Naive thymus-derived CD4-positive, alpha-beta T cell (primary cell): ENCODE results near the gene HSFX2. TPM values are rescaled to one million over a fixed set of nuclear protein-coding genes. Genes with fewer than 3 reads are reported as not detected.
A peak's percentile ranks its signal among the peaks of the same experiment; 100 is the strongest.

Source experiments
- ATAC-seq: fragments of 150-1000 bp; cut with Tn5 transposase; 2 replicates; pipeline ENCODE4 v1.10.0; 2021; ENCODE audit warnings: mild to moderate bottlenecking, moderate library complexity
- CTCF ChIA-PET: fragments of 350-600 bp; sonication (Branson Sonifier 250); formaldehyde crosslinking; loops from one replicate; lab custom pipeline; 2021; ENCODE audit warnings: antibody characterized with exemption; lab: Charles Lee
- POLR2A ChIA-PET: fragments of 350-600 bp; sonication (Branson Sonifier 250); formaldehyde crosslinking; loops from one replicate; lab custom pipeline; 2021; ENCODE audit warnings: antibody characterized with exemption, inconsistent platforms; lab: Charles Lee
- DNase-seq, 9 donors: peaks; one replicate each; pipeline versions ENCODE4 v3.0.0 to v3.0.0-alpha.2; 2020 to 2022; ENCODE audit warnings: mixed read lengths in 1 of 9
- H3K27ac ChIP-seq: one replicate; pipeline ENCODE4 v1.7.0; 2013; ENCODE audit warnings: mild to moderate bottlenecking, low read depth, low read length, moderate library complexity
- H3K27me3 ChIP-seq, 2 donors: one replicate each; pipeline ENCODE4 v1.7.0; 2013; ENCODE audit warnings: low read length in 2 of 2, mild to moderate bottlenecking in 2 of 2, moderate library complexity in 2 of 2; ENCODE audit not compliant: control insufficient read depth in 2 of 2, insufficient read depth in 2 of 2
- H3K36me3 ChIP-seq, 3 experiments: 1 replicate in 2 of 3; 2 replicates in 1 of 3; pipeline ENCODE4 v1.7.0; 2013; ENCODE audit warnings: low read length in 3 of 3, mild to moderate bottlenecking in 3 of 3, moderate library complexity in 1 of 3; ENCODE audit not compliant: insufficient read depth in 3 of 3, control insufficient read depth in 2 of 3
- H3K4me1 ChIP-seq, 2 donors: one replicate each; pipeline ENCODE4 v1.7.0; 2013; ENCODE audit warnings: low read length in 2 of 2, mild to moderate bottlenecking in 2 of 2, moderate library complexity in 1 of 2; ENCODE audit not compliant: control insufficient read depth in 2 of 2, insufficient read depth in 2 of 2
- H3K4me3 ChIP-seq: 2 replicates; pipeline ENCODE4 v1.7.0; 2013; ENCODE audit warnings: mild to moderate bottlenecking, low read length
- H3K9me3 ChIP-seq, 3 experiments: 1 replicate in 2 of 3; 2 replicates in 1 of 3; pipeline ENCODE4 v1.7.0; 2013; ENCODE audit warnings: low read length in 3 of 3; ENCODE audit not compliant: control insufficient read depth in 2 of 3
- H3K27ac Mint-ChIP-seq, 9 donors: one replicate each; pipeline ENCODE4 v1.8.0; 2020 to 2022; ENCODE audit warnings: mixed read lengths in 9 of 9, mild to moderate bottlenecking in 8 of 9, moderate library complexity in 5 of 9, inconsistent platforms in 2 of 9
- H3K27me3 Mint-ChIP-seq, 5 donors: one replicate each; pipeline ENCODE4 v1.8.0; 2021 to 2022; ENCODE audit warnings: mixed read lengths in 5 of 5, mild to moderate bottlenecking in 1 of 5
- H3K36me3 Mint-ChIP-seq, 5 donors: one replicate each; pipeline ENCODE4 v1.8.0; 2020 to 2022; ENCODE audit warnings: mixed read lengths in 5 of 5, mild to moderate bottlenecking in 3 of 5, inconsistent platforms in 1 of 5
- H3K4me1 Mint-ChIP-seq, 7 donors: one replicate each; pipeline ENCODE4 v1.8.0; 2020 to 2022; ENCODE audit warnings: mixed read lengths in 7 of 7, mild to moderate bottlenecking in 3 of 7, inconsistent platforms in 1 of 7
- H3K4me3 Mint-ChIP-seq, 10 donors: one replicate each; pipeline ENCODE4 v1.8.0; 2020 to 2022; ENCODE audit warnings: mild to moderate bottlenecking in 10 of 10, mixed read lengths in 10 of 10, moderate library complexity in 6 of 10, inconsistent platforms in 2 of 10
- H3K9me3 Mint-ChIP-seq, 11 donors: one replicate each; pipeline ENCODE4 v1.8.0; 2020 to 2022; ENCODE audit warnings: mixed read lengths in 11 of 11, mild to moderate bottlenecking in 4 of 11, inconsistent platforms in 1 of 11, moderate library complexity in 1 of 11
- intact Hi-C, 2 donors: fragments of 100-400 bp; cut with micrococcal nuclease; formaldehyde crosslinking; loops; one replicate each; pipeline ENCODE4 v1.15.1; 2023
- polyA plus RNA-seq, 2 donors: library from polyadenylated mRNA; unstranded; fragments of 300-500 nt; fragmentation: Illumina TruSeq; gene quantifications; one replicate each; pipeline ENCODE4 v1.2.3, GENCODE V29; 2021
- total RNA-seq, 6 experiments: library from RNA in 5 of 6; stranded (reverse) in 5 of 6; gene quantifications; 1 replicate in 5 of 6; 2 replicates in 1 of 6; pipeline ENCODE4 v1.2.3 and lab custom pipeline; 2021 to 2026

HSFX2 gene
- total and polyA plus RNA-seq, 7 experiments from 2014 or later: 0.82 TPM; not detected in 6

DNA sequence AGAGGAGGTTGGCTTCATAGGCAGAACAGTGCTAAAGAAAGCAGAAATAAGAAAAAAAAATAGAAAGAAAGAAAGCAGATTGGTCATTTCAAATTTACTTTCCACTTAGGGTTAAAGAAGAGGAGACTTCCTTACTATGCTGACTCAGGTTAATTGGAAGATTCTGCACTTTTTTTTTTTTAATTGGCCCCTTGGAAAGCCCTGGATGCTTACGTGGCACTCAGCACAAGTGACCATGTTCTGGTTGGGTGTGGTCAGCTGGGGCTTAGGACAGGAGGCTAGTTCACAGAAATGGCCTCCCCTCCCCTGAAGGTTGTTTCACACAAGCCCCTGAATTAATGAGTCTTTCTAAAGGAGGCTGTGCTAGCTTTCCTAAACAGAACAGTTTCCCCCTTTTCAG is 22.4 kb downstream of the HSFX2 start:
- Histone ChIP-seq H3K4me1 (no peaks in the 10 kb centered on the region), H3K27ac (no peak overlapping the region), H3K4me3 (no peak overlapping the region), H3K36me3 (no peaks in the 10 kb centered on the region), H3K9me3 (no peaks in the 10 kb centered on the region), H3K27me3 (no peaks in the 10 kb centered on the region)
- no peak for ATAC-seq
- Mint-ChIP-seq H3K4me3 (peak overlapping the region in 1 of 10 donors; percentile 75), H3K27ac (peak overlapping the region in 1 of 9 donors; percentile 90), H3K27me3 (no peaks in the 10 kb centered on the region), H3K9me3 (no peaks in the 10 kb centered on the region), H3K4me1 (peaks cover 0 to 21% (median 0%) of the 10 kb centered on the region in 7 donors), H3K36me3 (no peaks in the 10 kb centered on the region)
- ChIA-PET CTCF (no interaction called here), POLR2A (no interaction called here)
- DNase-seq: no peak
- intact Hi-C loops: no loop called here

- no peaks in the 10 kb centered on the region for H3K9me3 ChIP-seq
- H3K27me3 ChIP-seq: no peaks in the 10 kb centered on the region
- no peak overlapping the region for H3K4me3 Mint-ChIP-seq
- H3K36me3 Mint-ChIP-seq: no peaks in the 10 kb centered on the region
- no peak overlapping the region for H3K27ac Mint-ChIP-seq
- H3K9me3 Mint-ChIP-seq: no peaks in the 10 kb centered on the region
- DNase-seq (no peak), ATAC-seq (no peak)
- CTCF ChIA-PET: no interaction called here
- H3K36me3 ChIP-seq: no peaks in the 10 kb centered on the region
- peaks cover 0 to 21% (median 0%) of the 10 kb centered on the region in 7 donors for H3K4me1 Mint-ChIP-seq
- POLR2A ChIA-PET: no interaction called here
- no peak overlapping the region for H3K27ac ChIP-seq
- intact Hi-C loops: no loop called here
- H3K27me3 Mint-ChIP-seq: no peaks in the 10 kb centered on the region
- no peak overlapping the region for H3K4me3 ChIP-seq
- no peaks in the 10 kb centered on the region for H3K4me1 ChIP-seq
Observed at GRCh38 chrX:149571770-149572169, 23.3 kb downstream of the HSFX2 start.

- H3K36me3 ChIP-seq: no peaks in the 10 kb centered on the region
- H3K4me3 ChIP-seq: no peak overlapping the region
- H3K4me1 ChIP-seq: no peaks in the 10 kb centered on the region
- no peaks in the 10 kb centered on the region for H3K27me3 ChIP-seq
- CTCF ChIA-PET: no interaction called here
- no peaks in the 10 kb centered on the region for H3K36me3 Mint-ChIP-seq
- POLR2A ChIA-PET: no interaction called here
- no peaks in the 10 kb centered on the region for H3K27me3 Mint-ChIP-seq
- H3K4me1 Mint-ChIP-seq: peaks cover 0 to 21% (median 0%) of the 10 kb centered on the region in 7 donors
- H3K27ac ChIP-seq: no peak overlapping the region
- H3K4me3 Mint-ChIP-seq: no peak overlapping the region
- H3K9me3 ChIP-seq: no peaks in the 10 kb centered on the region
- DNase-seq (no peak), ATAC-seq (no peak)
- no peak overlapping the region for H3K27ac Mint-ChIP-seq
- intact Hi-C loops: no loop called here
- H3K9me3 Mint-ChIP-seq: no peaks in the 10 kb centered on the region
Observed at GRCh38 chrX:149570668-149571067, 24.4 kb downstream of the HSFX2 start.

GRCh38 chrX:149569770-149570169 is 25.3 kb downstream of the HSFX2 start:
- Histone ChIP-seq H3K4me1 (no peaks in the 10 kb centered on the region), H3K27ac (no peak overlapping the region), H3K9me3 (no peaks in the 10 kb centered on the region), H3K4me3 (no peak overlapping the region), H3K36me3 (no peaks in the 10 kb centered on the region), H3K27me3 (no peaks in the 10 kb centered on the region)
- intact Hi-C loops: no loop called here
- H3K9me3 Mint-ChIP-seq: no peaks in the 10 kb centered on the region
- ChIA-PET POLR2A (no interaction called here), CTCF (interaction anchor here (0.6 kb wide), 1 partner anchor 1373 kb away, joined by 3 read pairs; no protein-coding TSS in a partner anchor)
- ATAC-seq (no peak), DNase-seq (no peak)
- H3K27ac Mint-ChIP-seq: no peak overlapping the region
- peaks cover 0 to 21% (median 0%) of the 10 kb centered on the region in 7 donors for H3K4me1 Mint-ChIP-seq
- H3K36me3 Mint-ChIP-seq: no peaks in the 10 kb centered on the region
- H3K27me3 Mint-ChIP-seq: no peaks in the 10 kb centered on the region
- H3K4me3 Mint-ChIP-seq: no peak overlapping the region

DNA sequence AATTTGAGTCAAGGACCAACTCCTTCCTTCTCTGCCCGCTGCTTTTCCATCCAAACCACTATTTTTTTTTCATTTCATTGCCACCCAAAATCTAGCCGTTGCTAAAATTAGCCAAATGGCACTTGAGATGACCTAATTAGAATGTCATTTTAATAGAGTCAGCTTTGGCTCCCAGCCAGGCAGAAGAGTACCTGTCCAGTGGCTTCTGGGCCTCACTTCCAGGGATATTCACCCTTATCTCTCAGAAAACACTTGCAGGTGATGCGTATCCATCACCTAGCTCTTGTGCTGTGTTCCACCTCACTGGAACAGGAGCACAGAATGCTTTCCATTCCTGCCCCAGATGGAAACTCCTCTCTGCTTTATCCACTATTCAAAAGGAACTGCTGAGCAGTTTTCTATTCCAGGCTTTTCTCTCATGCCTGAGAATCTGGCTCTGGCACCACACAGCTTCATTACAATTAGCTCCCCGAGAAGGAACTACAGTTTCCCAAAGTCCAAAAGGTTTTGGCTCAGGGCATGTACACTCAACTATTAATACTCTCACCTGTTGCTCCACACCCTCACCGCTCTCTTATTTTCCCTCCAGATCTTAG is 26.3 kb downstream of the HSFX2 start:
- Histone ChIP-seq H3K4me1 (no peaks in the 10 kb centered on the region), H3K4me3 (no peak overlapping the region), H3K27me3 (no peaks in the 10 kb centered on the region), H3K27ac (no peak overlapping the region), H3K9me3 (no peaks in the 10 kb centered on the region), H3K36me3 (no peaks in the 10 kb centered on the region)
- ATAC-seq (no peak), DNase-seq (no peak)
- Mint-ChIP-seq H3K4me3 (no peak overlapping the region), H3K27me3 (no peaks in the 10 kb centered on the region), H3K9me3 (no peaks in the 10 kb centered on the region), H3K36me3 (no peaks in the 10 kb centered on the region), H3K27ac (no peak overlapping the region), H3K4me1 (peaks cover 0 to 21% (median 0%) of the 10 kb centered on the region in 7 donors)
- ChIA-PET CTCF (no interaction called here), POLR2A (no interaction called here)
- intact Hi-C loops: no loop called here

DNA sequence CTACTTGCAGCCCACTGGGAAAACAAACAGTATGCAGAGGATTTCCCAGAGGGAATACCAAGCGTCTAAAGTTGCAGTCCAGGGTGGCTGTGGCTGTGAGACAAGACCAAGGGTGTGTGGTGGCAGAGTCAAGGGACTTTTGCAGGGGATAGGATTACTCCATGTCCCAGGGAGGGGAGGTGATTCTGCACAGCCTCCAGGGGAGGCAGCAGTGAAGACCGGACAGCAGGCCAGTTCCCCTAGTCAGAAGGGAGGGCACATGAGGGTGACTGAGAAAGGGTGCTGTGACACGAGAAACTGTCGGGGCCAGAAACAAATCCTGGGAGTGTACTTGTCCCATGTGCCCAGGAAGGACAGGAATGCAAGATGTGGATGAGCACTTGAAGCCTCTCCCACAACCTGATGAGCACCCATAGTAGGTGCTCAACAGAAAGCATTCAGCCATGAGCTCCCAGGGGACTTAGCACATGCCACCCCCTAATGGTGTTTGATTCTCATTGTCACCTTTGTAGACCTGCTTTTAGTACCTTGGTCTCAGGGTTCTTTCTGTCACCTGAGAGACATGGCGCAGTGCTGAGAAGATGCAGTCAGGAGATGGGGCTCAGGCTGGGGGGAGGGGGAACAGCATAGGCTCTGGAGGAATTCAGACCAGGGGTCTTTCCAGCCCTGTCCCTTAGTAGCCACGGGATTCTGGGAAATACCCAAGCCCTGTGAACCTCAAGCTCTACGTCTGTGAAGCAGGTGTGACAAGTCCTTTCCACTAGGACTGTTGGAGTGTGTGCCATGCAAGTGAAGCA is 27.3 kb downstream of the HSFX2 start:
- Histone ChIP-seq H3K27ac (no peak overlapping the region), H3K27me3 (no peaks in the 10 kb centered on the region), H3K9me3 (no peaks in the 10 kb centered on the region), H3K4me1 (no peaks in the 10 kb centered on the region), H3K4me3 (no peak overlapping the region), H3K36me3 (no peaks in the 10 kb centered on the region)
- H3K4me3 Mint-ChIP-seq: no peak overlapping the region
- CTCF ChIA-PET: no interaction called here
- H3K4me1 Mint-ChIP-seq: peaks cover 0 to 18% (median 0%) of the 10 kb centered on the region in 7 donors
- intact Hi-C loops: no loop called here
- no peaks in the 10 kb centered on the region for H3K36me3 Mint-ChIP-seq
- no peaks in the 10 kb centered on the region for H3K27me3 Mint-ChIP-seq
- POLR2A ChIA-PET: no interaction called here
- H3K27ac Mint-ChIP-seq: no peak overlapping the region
- H3K9me3 Mint-ChIP-seq: no peaks in the 10 kb centered on the region
- no peak for DNase-seq
- ATAC-seq: no peak

DNA sequence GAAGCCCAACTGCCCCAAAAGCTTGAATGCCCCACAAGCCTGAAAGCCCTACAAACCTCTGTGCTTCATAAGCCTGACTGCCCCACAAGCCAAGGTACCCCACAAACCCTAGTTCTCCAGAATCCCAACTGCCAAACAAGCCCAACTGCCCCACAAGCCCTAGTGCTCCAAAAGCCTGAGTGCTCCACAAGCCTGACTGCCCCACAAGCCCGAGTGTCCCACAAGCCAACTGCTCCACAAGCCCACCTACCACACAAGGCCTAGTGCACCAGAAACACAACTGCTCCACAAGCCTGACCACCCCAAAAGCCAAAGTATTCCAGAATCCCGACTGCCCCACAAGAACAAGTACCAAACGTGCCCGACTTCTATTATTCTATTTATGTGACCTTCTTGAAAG is 31.8 kb downstream of the HSFX2 start:
- POLR2A ChIA-PET: no interaction called here
- intact Hi-C loops: no loop called here
- no peaks in the 10 kb centered on the region for H3K9me3 ChIP-seq

More for the DNA sequence above, 31.8 kb downstream of the HSFX2 start:
- CTCF ChIA-PET: no interaction called here
- no peak overlapping the region for H3K27ac Mint-ChIP-seq
- H3K36me3 Mint-ChIP-seq: no peaks in the 10 kb centered on the region
- no peaks in the 10 kb centered on the region for H3K9me3 Mint-ChIP-seq
- no peak for ATAC-seq
- no peak for DNase-seq
- no peak overlapping the region for H3K4me3 Mint-ChIP-seq
- no peak overlapping the region for H3K4me3 ChIP-seq
- no peaks in the 10 kb centered on the region for H3K36me3 ChIP-seq
- no peaks in the 10 kb centered on the region for H3K27me3 ChIP-seq
- H3K27ac ChIP-seq: no peak overlapping the region
- H3K4me1 Mint-ChIP-seq: no peaks in the 10 kb centered on the region
- no peaks in the 10 kb centered on the region for H3K4me1 ChIP-seq
- no peaks in the 10 kb centered on the region for H3K27me3 Mint-ChIP-seq
